IPS-18a (cell line): ENCODE results near the gene SNX21.

ENCODE experiments used
- H3K27ac ChIP-seq: one replicate; pipeline ENCODE4 v1.5.1; 2013; ENCODE audit warnings: low read length
- H3K27me3 ChIP-seq: one replicate; pipeline ENCODE4 v1.6.1; 2013; ENCODE audit warnings: mild to moderate bottlenecking, low read length; ENCODE audit not compliant: control insufficient read depth, insufficient read depth
- H3K36me3 ChIP-seq: one replicate; pipeline ENCODE4 v1.6.1; 2013; ENCODE audit warnings: low read depth, low read length; ENCODE audit not compliant: control insufficient read depth
- H3K4me1 ChIP-seq: one replicate; pipeline ENCODE4 v1.6.1; 2013; ENCODE audit warnings: low read depth, low read length; ENCODE audit not compliant: control insufficient read depth
- H3K4me3 ChIP-seq: one replicate; pipeline ENCODE4 v1.5.1; 2013; ENCODE audit warnings: low read length
- H3K9ac ChIP-seq: one replicate; pipeline ENCODE4 v1.6.1; 2013; ENCODE audit warnings: mild to moderate bottlenecking, low read length, moderate library complexity
- H3K9me3 ChIP-seq: one replicate; pipeline ENCODE4 v1.6.1; 2013; ENCODE audit warnings: low read depth, low read length; ENCODE audit not compliant: control insufficient read depth

Gene SNX21

DNA sequence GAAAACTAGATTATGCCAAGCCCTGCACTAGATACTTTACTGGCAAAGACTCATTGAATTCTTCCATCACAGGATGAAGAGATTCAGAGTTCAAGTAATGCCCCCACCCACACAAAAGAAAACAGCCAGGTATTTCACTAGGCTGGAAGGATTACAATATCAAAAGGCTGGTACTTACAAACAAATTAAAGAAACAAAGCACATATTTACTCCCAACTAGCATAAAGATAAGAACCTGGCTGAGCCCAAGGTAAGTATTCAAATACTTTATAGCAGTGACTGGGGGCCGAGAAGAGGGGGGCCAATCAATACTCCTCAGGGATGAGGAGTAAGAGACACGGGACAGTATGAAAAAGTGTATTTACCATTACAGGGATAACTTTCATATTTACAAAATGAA, 19.9 kb downstream of the SNX21 start:
- no peaks in the 10 kb centered on the region for H3K27me3 ChIP-seq
- peak overlapping the region; percentile 17 for H3K4me3 ChIP-seq
- H3K27ac ChIP-seq, result no peak overlapping the region
- no peaks in the 10 kb centered on the region for H3K9me3 ChIP-seq
- no peaks in the 10 kb centered on the region for H3K36me3 ChIP-seq
- no peak overlapping the region for H3K9ac ChIP-seq
- H3K4me1 ChIP-seq, result peaks cover 15% of the 10 kb centered on the region

GRCh38 chr20:45857114-45857881, 23.7 kb downstream of the SNX21 start, which contains the start of the genes ACOT8 and ZSWIM3:
Gene ACOT8 (minus strand): TSS chr20:45857392. CDS start chr20:45857315, 77 bp downstream.
Gene ZSWIM3 (plus strand): TSS chr20:45857614. CDS start chr20:45857826, 212 bp downstream.
- Histone ChIP-seq H3K36me3 (no peaks in the 10 kb centered on the region), H3K9ac (peak within 1 kb of the TSS; percentile 43), H3K27ac (no peak within 1 kb of the TSS), H3K9me3 (no peaks in the 10 kb centered on the region), H3K27me3 (no peaks in the 10 kb centered on the region), H3K4me3 (peak within 1 kb of the TSS; percentile 70), H3K4me1 (peaks cover 25% of the 10 kb centered on the region)

DNA sequence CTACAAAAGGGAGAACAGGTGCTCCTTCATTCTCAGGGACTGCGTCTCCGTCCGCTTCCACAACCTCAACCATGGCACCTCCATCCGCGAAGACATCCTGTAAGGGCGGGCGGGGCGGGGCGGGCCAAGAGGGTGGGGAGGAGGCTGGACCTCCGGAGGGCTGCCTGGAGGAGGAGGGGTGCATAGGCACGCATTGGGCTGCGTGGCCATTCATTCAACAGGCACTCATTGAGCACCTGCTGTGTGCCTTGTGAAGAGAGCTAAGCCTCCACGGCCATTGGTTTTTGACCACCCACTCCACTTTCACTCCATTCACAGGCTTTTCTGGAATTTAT, 24.2 kb downstream of the SNX21 start:
- no peaks in the 10 kb centered on the region for H3K9me3 ChIP-seq
- H3K27ac ChIP-seq, result no peak overlapping the region
- H3K4me1 ChIP-seq, result peaks cover 25% of the 10 kb centered on the region
- peak overlapping the region; percentile 70 for H3K4me3 ChIP-seq
- no peaks in the 10 kb centered on the region for H3K36me3 ChIP-seq
- no peaks in the 10 kb centered on the region for H3K27me3 ChIP-seq
- H3K9ac ChIP-seq, result no peak overlapping the region

DNA sequence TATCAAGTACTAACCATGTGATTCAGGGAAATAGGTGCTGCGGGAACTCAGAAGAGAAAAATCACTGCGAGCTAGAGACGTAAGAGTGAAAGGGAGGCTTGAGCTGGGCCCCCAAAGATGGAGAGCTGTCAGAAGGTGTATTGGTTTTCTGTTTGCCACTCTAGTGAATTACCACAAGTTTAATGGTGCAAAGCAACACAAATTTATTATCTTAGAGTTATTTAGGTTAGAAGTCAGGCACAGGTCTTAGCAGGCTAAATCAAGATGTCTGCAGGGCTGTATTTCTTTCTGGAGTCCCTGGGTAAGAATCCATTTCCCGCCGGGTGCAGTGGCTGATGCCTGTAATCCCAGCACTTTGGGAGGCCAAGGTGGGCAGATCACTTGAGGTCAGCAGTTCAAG, 26.3 kb downstream of the SNX21 start:
- no peak overlapping the region for H3K4me3 ChIP-seq
- H3K27ac ChIP-seq, result no peak overlapping the region
- peaks cover 16% of the 10 kb centered on the region for H3K4me1 ChIP-seq
- no peaks in the 10 kb centered on the region for H3K36me3 ChIP-seq
- no peaks in the 10 kb centered on the region for H3K9me3 ChIP-seq
- H3K9ac ChIP-seq, result no peak overlapping the region
- no peaks in the 10 kb centered on the region for H3K27me3 ChIP-seq

GRCh38 chr20:45860560-45861220, 27.1 kb downstream of the SNX21 start:
- no peak overlapping the region for H3K9ac ChIP-seq
- no peaks in the 10 kb centered on the region for H3K9me3 ChIP-seq
- no peaks in the 10 kb centered on the region for H3K27me3 ChIP-seq
- no peaks in the 10 kb centered on the region for H3K36me3 ChIP-seq
- peaks cover 16% of the 10 kb centered on the region for H3K4me1 ChIP-seq
- H3K4me3 ChIP-seq, result no peak overlapping the region
- H3K27ac ChIP-seq, result no peak overlapping the region

GRCh38 chr20:45861221-45862075, 27.8 kb downstream of the SNX21 start:
- no peak overlapping the region for H3K9ac ChIP-seq
- H3K4me1 ChIP-seq, result peaks cover 16% of the 10 kb centered on the region
- H3K4me3 ChIP-seq, result no peak overlapping the region
- H3K27me3 ChIP-seq, result no peaks in the 10 kb centered on the region
- H3K27ac ChIP-seq, result no peak overlapping the region
- no peaks in the 10 kb centered on the region for H3K36me3 ChIP-seq
- no peaks in the 10 kb centered on the region for H3K9me3 ChIP-seq

- no peaks in the 10 kb centered on the region for H3K27me3 ChIP-seq
- peaks cover 7% of the 10 kb centered on the region for H3K4me1 ChIP-seq
Observed at GRCh38 chr20:45863543-45864470, 30.2 kb downstream of the SNX21 start.

GRCh38 chr20:45866454-45866853, 32.9 kb downstream of the SNX21 start:
- no peak overlapping the region for H3K9ac ChIP-seq
- no peaks in the 10 kb centered on the region for H3K27me3 ChIP-seq
- H3K36me3 ChIP-seq, result no peaks in the 10 kb centered on the region
- no peak overlapping the region for H3K4me3 ChIP-seq
- no peaks in the 10 kb centered on the region for H3K9me3 ChIP-seq
- H3K4me1 ChIP-seq, result no peaks in the 10 kb centered on the region
- H3K27ac ChIP-seq, result no peak overlapping the region

More at GRCh38 chr20:45863543-45864470, 30.2 kb downstream of the SNX21 start:
- Histone ChIP-seq H3K27ac (no peak overlapping the region), H3K36me3 (no peaks in the 10 kb centered on the region), H3K4me3 (no peak overlapping the region), H3K9me3 (no peaks in the 10 kb centered on the region), H3K9ac (no peak overlapping the region)

GRCh38 chr20:45867136-45867818, 33.7 kb downstream of the SNX21 start:
- no peaks in the 10 kb centered on the region for H3K36me3 ChIP-seq
- no peaks in the 10 kb centered on the region for H3K27me3 ChIP-seq
- H3K27ac ChIP-seq, result no peak overlapping the region
- no peak overlapping the region for H3K9ac ChIP-seq
- H3K4me3 ChIP-seq, result no peak overlapping the region
- H3K4me1 ChIP-seq, result no peaks in the 10 kb centered on the region
- H3K9me3 ChIP-seq, result no peaks in the 10 kb centered on the region

DNA sequence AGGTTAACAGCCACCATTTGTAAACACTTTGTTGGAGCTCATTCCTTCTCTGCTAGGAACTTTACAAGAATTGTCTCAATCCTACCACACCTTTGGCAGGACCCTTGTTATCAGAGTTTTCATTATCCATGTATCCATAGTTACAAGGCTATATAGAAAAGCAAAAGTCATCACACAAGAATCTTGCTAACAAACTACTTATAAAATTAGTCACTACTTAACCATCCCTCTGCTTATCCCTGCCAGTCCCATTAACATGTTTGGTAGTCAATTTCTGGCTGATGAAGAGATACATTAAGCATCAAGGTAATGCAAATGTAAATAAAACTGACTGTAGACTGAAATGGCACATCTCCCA, 34.2 kb downstream of the SNX21 start:
- Histone ChIP-seq H3K9ac (no peak overlapping the region), H3K4me3 (no peak overlapping the region)

More for the DNA sequence above, 34.2 kb downstream of the SNX21 start:
- no peaks in the 10 kb centered on the region for H3K9me3 ChIP-seq
- no peak overlapping the region for H3K27ac ChIP-seq
- H3K27me3 ChIP-seq, result no peaks in the 10 kb centered on the region
- H3K36me3 ChIP-seq, result no peaks in the 10 kb centered on the region
- no peaks in the 10 kb centered on the region for H3K4me1 ChIP-seq
